ENCODE measurements around the gene TSPO. TPM values are rescaled to one million over a fixed set of nuclear protein-coding genes. Genes with fewer than 3 reads are reported as not detected.

Gene TSPO
- polyA plus RNA-seq, 1 donor from 2014 or later = 125 TPM

- H3K36me3 Mint-ChIP-seq = peaks cover 3% of the 10 kb centered on the region
- peaks cover 5% of the 10 kb centered on the region for H3K27me3 Mint-ChIP-seq
- H3K9me3 Mint-ChIP-seq = no peaks in the 10 kb centered on the region
- no peak overlapping the region for H3K4me3 Mint-ChIP-seq
- peaks cover 10 to 12% (median 12%) of the 10 kb centered on the region in 3 donors for H3K4me1 Mint-ChIP-seq
- no peak overlapping the region for H3K27ac Mint-ChIP-seq
These were observed 9.3 kb downstream of the TSPO start for GRCh38 chr22:43160497-43161126.

GRCh38 chr22:43162412-43163150 lies 11.2 kb downstream of the TSPO start:
- Mint-ChIP-seq H3K4me1 (peaks cover 10 to 12% (median 12%) of the 10 kb centered on the region in 3 donors), H3K9me3 (no peaks in the 10 kb centered on the region), H3K27me3 (peaks cover 5% of the 10 kb centered on the region), H3K36me3 (peaks cover 3% of the 10 kb centered on the region), H3K4me3 (no peak overlapping the region), H3K27ac (no peak overlapping the region)

GRCh38 chr22:43163241-43163795 lies 12.0 kb downstream of the TSPO start:
- H3K9me3 Mint-ChIP-seq = no peaks in the 10 kb centered on the region
- peak overlapping the region in 2 of 3 donors; percentile 12 to 94 for H3K27ac Mint-ChIP-seq
- H3K27me3 Mint-ChIP-seq = peaks cover 5% of the 10 kb centered on the region
- H3K4me3 Mint-ChIP-seq = peak overlapping the region in 1 of 4 donors; percentile 89
- H3K4me1 Mint-ChIP-seq = peaks cover 10 to 12% (median 12%) of the 10 kb centered on the region in 3 donors
- H3K36me3 Mint-ChIP-seq = peaks cover 3% of the 10 kb centered on the region

GRCh38 chr22:43164636-43165035 lies 13.3 kb downstream of the TSPO start:
- Mint-ChIP-seq H3K4me1 (peaks cover 8 to 10% (median 10%) of the 10 kb centered on the region in 3 donors), H3K9me3 (no peaks in the 10 kb centered on the region), H3K36me3 (no peaks in the 10 kb centered on the region), H3K27me3 (peaks cover 5% of the 10 kb centered on the region), H3K27ac (peak overlapping the region in 1 of 3 donors; percentile 12), H3K4me3 (peak overlapping the region in 1 of 4 donors; percentile 39)

- H3K27me3 Mint-ChIP-seq = peaks cover 5% of the 10 kb centered on the region
- no peak overlapping the region for H3K27ac Mint-ChIP-seq
- H3K4me3 Mint-ChIP-seq = no peak overlapping the region
- peaks cover 8 to 10% (median 8%) of the 10 kb centered on the region in 3 donors for H3K4me1 Mint-ChIP-seq
- H3K36me3 Mint-ChIP-seq = no peaks in the 10 kb centered on the region
- H3K9me3 Mint-ChIP-seq = no peaks in the 10 kb centered on the region
These were observed 15.0 kb downstream of the TSPO start for GRCh38 chr22:43166132-43166930.

GRCh38 chr22:43167001-43167589 lies 15.7 kb downstream of the TSPO start:
- no peak overlapping the region for H3K4me3 Mint-ChIP-seq
- peaks cover 8 to 10% (median 8%) of the 10 kb centered on the region in 3 donors for H3K4me1 Mint-ChIP-seq
- H3K9me3 Mint-ChIP-seq = no peaks in the 10 kb centered on the region
- H3K27me3 Mint-ChIP-seq = peaks cover 5% of the 10 kb centered on the region
- H3K27ac Mint-ChIP-seq = no peak overlapping the region
- H3K36me3 Mint-ChIP-seq = no peaks in the 10 kb centered on the region

- H3K36me3 Mint-ChIP-seq = peaks cover 3% of the 10 kb centered on the region
- H3K27ac Mint-ChIP-seq = no peak overlapping the region
- peaks cover 4% of the 10 kb centered on the region for H3K27me3 Mint-ChIP-seq
- no peak overlapping the region for H3K4me3 Mint-ChIP-seq
- H3K9me3 Mint-ChIP-seq = no peaks in the 10 kb centered on the region
- peaks cover 7 to 8% (median 8%) of the 10 kb centered on the region in 3 donors for H3K4me1 Mint-ChIP-seq
These were observed 17.3 kb downstream of the TSPO start for GRCh38 chr22:43168471-43169309.

- Mint-ChIP-seq H3K9me3 (no peaks in the 10 kb centered on the region), H3K27ac (no peak overlapping the region), H3K4me1 (peaks cover under 1 to 1% (median under 1%) of the 10 kb centered on the region in 3 donors), H3K27me3 (no peaks in the 10 kb centered on the region), H3K36me3 (peaks cover 3% of the 10 kb centered on the region), H3K4me3 (no peak overlapping the region)
These were observed 18.2 kb downstream of the TSPO start for GRCh38 chr22:43169310-43170130.

- H3K4me1 Mint-ChIP-seq = no peaks in the 10 kb centered on the region
- no peak overlapping the region for H3K27ac Mint-ChIP-seq
- H3K4me3 Mint-ChIP-seq = no peak overlapping the region
- H3K36me3 Mint-ChIP-seq = peaks cover 3% of the 10 kb centered on the region
- no peaks in the 10 kb centered on the region for H3K9me3 Mint-ChIP-seq
- no peaks in the 10 kb centered on the region for H3K27me3 Mint-ChIP-seq
These were observed 18.7 kb downstream of the TSPO start for GRCh38 chr22:43170131-43170480.

GRCh38 chr22:43171019-43171491 lies 19.7 kb downstream of the TSPO start:
- Mint-ChIP-seq H3K9me3 (no peaks in the 10 kb centered on the region), H3K27ac (no peak overlapping the region), H3K27me3 (no peaks in the 10 kb centered on the region), H3K4me1 (no peaks in the 10 kb centered on the region), H3K36me3 (peaks cover 4% of the 10 kb centered on the region), H3K4me3 (no peak overlapping the region)

GRCh38 chr22:43171607-43172006 lies 20.2 kb downstream of the TSPO start:
- Mint-ChIP-seq H3K4me1 (no peaks in the 10 kb centered on the region), H3K27me3 (no peaks in the 10 kb centered on the region), H3K36me3 (peaks cover 5% of the 10 kb centered on the region), H3K27ac (no peak overlapping the region), H3K9me3 (no peaks in the 10 kb centered on the region), H3K4me3 (no peak overlapping the region)

- H3K4me1 Mint-ChIP-seq = no peaks in the 10 kb centered on the region
- no peaks in the 10 kb centered on the region for H3K9me3 Mint-ChIP-seq
- no peak overlapping the region for H3K27ac Mint-ChIP-seq
- H3K36me3 Mint-ChIP-seq = peaks cover 5% of the 10 kb centered on the region
- H3K4me3 Mint-ChIP-seq = peak overlapping the region in 1 of 4 donors; percentile 47
- no peaks in the 10 kb centered on the region for H3K27me3 Mint-ChIP-seq
These were observed 20.8 kb downstream of the TSPO start for GRCh38 chr22:43172191-43172590.

GRCh38 chr22:43173566-43173965 lies 22.2 kb downstream of the TSPO start:
- Mint-ChIP-seq H3K4me1 (peaks cover 0 to 2% (median 0%) of the 10 kb centered on the region in 3 donors), H3K36me3 (peaks cover 6% of the 10 kb centered on the region), H3K9me3 (no peaks in the 10 kb centered on the region), H3K4me3 (no peak overlapping the region), H3K27ac (no peak overlapping the region), H3K27me3 (no peaks in the 10 kb centered on the region)

Measured in IgD-negative memory B cell (primary cell).